Measurements from ENCODE around the gene KPNA2.
"Not testable (repeated sequence)": the region's sequence is repeated elsewhere in the genome, so short reads cannot be mapped to it uniquely, and the experiment has no call there.

KPNA2 gene

GRCh38 chr17:68021963-68022362, 13.6 kb upstream of the KPNA2 start:
- TF ChIP-seq CTCF (IDR thresholded peaks at IDR 0.05; ENCODE audit: low read depth, low read length): no peak
- no peak for DNase-seq (ENCODE audit: extremely low read depth, low read depth)

GRCh38 chr17:68022547-68022946, 13.0 kb upstream of the KPNA2 start:
- DNase-seq (ENCODE audit: extremely low read depth, low read depth): not testable (repeated sequence)

GRCh38 chr17:68029512-68030215, 5.9 kb upstream of the KPNA2 start:
- no peak for DNase-seq (ENCODE audit: extremely low read depth, low read depth)

GRCh38 chr17:68033636-68034451, 1.7 kb upstream of the KPNA2 start:
- no peak for DNase-seq (ENCODE audit: extremely low read depth, low read depth)
- TF ChIP-seq CTCF (IDR thresholded peaks at IDR 0.05; ENCODE audit: low read depth, low read length): no peak

More at GRCh38 chr17:68029512-68030215, 5.9 kb upstream of the KPNA2 start:
- no peak for TF ChIP-seq CTCF (IDR thresholded peaks at IDR 0.05; ENCODE audit: low read depth, low read length)

- TF ChIP-seq CTCF (IDR thresholded peaks at IDR 0.05; ENCODE audit: low read depth, low read length): no peak
- no peak for DNase-seq (ENCODE audit: extremely low read depth, low read depth)
These were observed 1.1 kb upstream of the KPNA2 start for GRCh38 chr17:68034452-68034776.

- DNase-seq (ENCODE audit: extremely low read depth, low read depth): no peak
- no peak for TF ChIP-seq CTCF (IDR thresholded peaks at IDR 0.05; ENCODE audit: low read depth, low read length)
These were observed 408 bp upstream of the KPNA2 start for GRCh38 chr17:68035131-68035522.

GRCh38 chr17:68036304-68037147, 991 bp downstream of the KPNA2 start:
- no peak for TF ChIP-seq CTCF (IDR thresholded peaks at IDR 0.05; ENCODE audit: low read depth, low read length)
- no peak for DNase-seq (ENCODE audit: extremely low read depth, low read depth)

Measured in AG09319 (cell line).